GM12872 (cell line): Measurements from ENCODE around the gene FAM9C.

Source experiments
- TF ChIP-seq, protein P1 (sequence below): IDR thresholded peaks from 3 replicates; pipeline ENCODE4 v1.5.1; 2011; ENCODE audit warnings: low read depth, mild to moderate bottlenecking, low read length, moderate library complexity; ENCODE audit not compliant: insufficient read depth

FAM9C gene

DNA sequence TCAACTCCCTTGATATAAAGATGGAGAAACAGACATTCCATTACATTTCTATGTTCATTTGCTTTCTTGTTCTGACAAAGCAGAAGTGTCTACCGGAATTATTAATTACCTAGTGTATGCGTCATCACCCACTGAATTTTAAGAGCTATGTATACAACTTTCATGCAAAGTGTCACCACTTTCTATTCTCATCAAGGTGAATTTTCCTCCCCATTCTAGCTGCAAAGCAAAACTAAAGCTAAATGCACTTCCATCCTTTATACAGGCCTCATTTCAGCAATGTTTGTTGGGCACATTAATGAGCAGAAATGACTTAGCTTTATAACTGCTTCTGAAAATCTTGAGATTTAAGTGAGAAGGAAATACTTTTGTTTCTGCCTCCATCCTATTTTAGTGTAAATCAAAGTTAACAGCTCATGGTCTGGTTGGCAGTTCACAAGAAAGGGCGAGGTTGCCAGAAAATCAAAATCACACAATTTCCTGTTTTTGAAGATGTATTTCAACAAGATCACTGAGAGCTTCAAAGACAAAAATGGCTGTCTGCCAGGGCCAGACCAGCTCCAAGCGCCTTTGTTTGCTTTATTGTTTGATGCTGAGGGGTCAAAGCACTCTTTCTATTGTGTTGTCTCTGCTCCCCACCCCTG lies 7.2 kb upstream of the FAM9C start:
- TF ChIP-seq, protein P1, sequence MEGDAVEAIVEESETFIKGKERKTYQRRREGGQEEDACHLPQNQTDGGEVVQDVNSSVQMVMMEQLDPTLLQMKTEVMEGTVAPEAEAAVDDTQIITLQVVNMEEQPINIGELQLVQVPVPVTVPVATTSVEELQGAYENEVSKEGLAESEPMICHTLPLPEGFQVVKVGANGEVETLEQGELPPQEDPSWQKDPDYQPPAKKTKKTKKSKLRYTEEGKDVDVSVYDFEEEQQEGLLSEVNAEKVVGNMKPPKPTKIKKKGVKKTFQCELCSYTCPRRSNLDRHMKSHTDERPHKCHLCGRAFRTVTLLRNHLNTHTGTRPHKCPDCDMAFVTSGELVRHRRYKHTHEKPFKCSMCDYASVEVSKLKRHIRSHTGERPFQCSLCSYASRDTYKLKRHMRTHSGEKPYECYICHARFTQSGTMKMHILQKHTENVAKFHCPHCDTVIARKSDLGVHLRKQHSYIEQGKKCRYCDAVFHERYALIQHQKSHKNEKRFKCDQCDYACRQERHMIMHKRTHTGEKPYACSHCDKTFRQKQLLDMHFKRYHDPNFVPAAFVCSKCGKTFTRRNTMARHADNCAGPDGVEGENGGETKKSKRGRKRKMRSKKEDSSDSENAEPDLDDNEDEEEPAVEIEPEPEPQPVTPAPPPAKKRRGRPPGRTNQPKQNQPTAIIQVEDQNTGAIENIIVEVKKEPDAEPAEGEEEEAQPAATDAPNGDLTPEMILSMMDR: no peak

GRCh38 chrX:13051167-13051528 lies 6.7 kb upstream of the FAM9C start:
- TF ChIP-seq, protein P1: no peak

DNA sequence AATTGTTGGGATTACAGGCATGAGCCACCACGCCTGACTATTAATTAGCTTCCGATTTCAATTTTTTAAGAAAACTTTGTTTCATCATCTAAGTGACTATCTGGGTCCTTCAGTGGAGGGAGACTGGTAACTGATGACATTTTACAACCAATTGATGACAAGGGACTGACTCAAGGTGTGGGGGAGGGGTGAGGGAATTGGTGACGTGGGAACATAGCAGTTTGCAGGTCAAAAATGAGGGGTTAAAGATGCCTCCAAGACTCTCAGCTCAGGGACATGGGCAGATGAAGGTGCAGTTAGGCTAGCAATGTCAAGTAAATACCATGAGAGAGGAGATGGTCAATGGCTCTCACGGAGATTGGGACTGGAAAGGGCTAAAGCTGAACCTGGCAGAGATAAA lies 5.7 kb upstream of the FAM9C start:
- TF ChIP-seq, protein P1: no peak

- TF ChIP-seq, protein P1: no peak
Measured at GRCh38 chrX:13048280-13048679, 3.9 kb upstream of the FAM9C start.

DNA sequence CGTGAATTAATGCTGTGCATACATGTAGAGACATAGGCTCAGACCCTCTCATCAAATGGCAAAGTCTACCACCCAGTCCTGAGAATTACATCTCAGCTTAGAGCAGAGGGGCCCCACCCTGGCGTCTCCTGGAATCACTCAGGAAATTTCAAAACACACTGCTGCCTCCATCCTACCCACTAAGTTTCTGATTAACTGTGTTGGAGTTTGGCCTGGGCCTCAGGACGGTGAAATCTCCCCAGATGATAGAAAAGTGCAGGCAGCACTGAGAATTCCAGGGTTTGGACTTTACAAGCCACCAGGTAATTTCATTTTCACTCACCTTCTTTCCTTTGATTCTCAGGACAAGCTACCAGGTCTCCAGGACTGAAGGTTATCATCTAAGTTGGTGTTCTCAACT lies 3.3 kb upstream of the FAM9C start:
- TF ChIP-seq, protein P1: no peak

DNA sequence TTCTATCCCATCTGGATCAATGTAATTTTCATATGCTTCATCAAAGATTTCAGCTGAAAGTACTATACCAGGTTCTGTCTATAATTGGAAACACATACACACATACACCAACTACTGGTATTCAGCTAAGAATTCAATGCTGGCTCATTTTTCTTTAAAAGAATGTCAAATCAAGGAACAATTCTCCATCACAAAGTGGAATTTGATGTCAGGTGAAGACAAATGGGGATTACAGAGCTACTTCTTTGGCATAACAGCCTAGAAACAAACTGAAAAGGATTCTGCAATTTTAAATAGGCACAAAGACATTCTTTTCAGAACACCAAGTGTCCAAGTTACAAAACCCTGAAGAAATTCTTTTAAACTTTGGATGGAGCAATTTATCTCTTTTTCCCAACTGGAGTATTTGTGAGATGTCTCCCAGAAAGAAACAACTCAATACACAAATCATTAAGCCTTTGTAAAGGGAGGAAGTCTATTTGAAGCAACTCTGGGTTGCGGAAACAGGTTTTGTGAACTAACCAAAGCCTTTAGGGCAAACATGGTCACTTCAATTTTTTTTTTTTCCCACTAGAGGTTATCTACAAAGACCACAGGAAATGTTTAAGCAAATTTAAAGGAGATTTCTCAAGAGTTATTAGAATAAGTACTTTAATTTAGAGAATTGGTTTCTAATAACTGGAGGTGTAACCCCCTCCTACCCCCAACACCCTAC lies 1.9 kb upstream of the FAM9C start:
- TF ChIP-seq, protein P1: no peak

- TF ChIP-seq, protein P1: no peak
Measured at GRCh38 chrX:13043938-13044337, 482 bp downstream of the FAM9C start.
